HEK293T (cell line): ENCODE results near the gene TPO.

Source experiments
- CTCF ChIA-PET: fragments of 350-600 bp; formaldehyde crosslinking; extraction: SDS; loops from one replicate; lab custom pipeline; 2021; ENCODE audit warnings: antibody characterized with exemption, inconsistent platforms; lab: Yijun Ruan, JAX
- POLR2A ChIA-PET: fragments of 350-600 bp; formaldehyde crosslinking; extraction: SDS; loops from one replicate; lab custom pipeline; 2020; ENCODE audit warnings: antibody characterized with exemption, inconsistent platforms; lab: Yijun Ruan, JAX
- DNase-seq: peaks from one replicate; pipeline ENCODE4 v3.0.0; 2012; ENCODE audit warnings: mixed read lengths; ENCODE audit errors: extremely low spot score
- ARNT ChIP-seq: fragments of 450-650 bp; IDR thresholded peaks from 2 replicates; pipeline ENCODE4 v1.6.1; 2017; ENCODE audit warnings: mild to moderate bottlenecking
- BHLHE40 ChIP-seq: fragments of 450-650 bp; IDR thresholded peaks from 2 replicates; pipeline ENCODE4 v1.6.1; 2016; ENCODE audit warnings: mild to moderate bottlenecking, moderate library complexity, borderline replicate concordance
- CTBP1 ChIP-seq: fragments of 450-650 bp; IDR thresholded peaks from 2 replicates; pipeline ENCODE4 v1.6.1; 2016; ENCODE audit warnings: borderline replicate concordance
- ELF4 ChIP-seq: fragments of 450-650 bp; IDR thresholded peaks from 2 replicates; pipeline ENCODE4 v1.6.1; 2017; ENCODE audit warnings: antibody characterized with exemption
- FOXA1 ChIP-seq: fragments of 450-650 bp; IDR thresholded peaks from 2 replicates; pipeline ENCODE4 v1.6.1; 2016; ENCODE audit warnings: mild to moderate bottlenecking
- FOXK2 ChIP-seq: fragments of 450-650 bp; IDR thresholded peaks from 2 replicates; pipeline ENCODE4 v1.6.1; 2016; ENCODE audit warnings: mild to moderate bottlenecking
- FOXM1 ChIP-seq: fragments of 450-650 bp; IDR thresholded peaks from 2 replicates; pipeline ENCODE4 v1.6.1; 2017; ENCODE audit warnings: mild to moderate bottlenecking, borderline replicate concordance
- HDGF ChIP-seq: fragments of 450-650 bp; IDR thresholded peaks from 2 replicates; pipeline ENCODE4 v1.6.1; 2017; ENCODE audit warnings: antibody characterized with exemption, borderline replicate concordance
- L3MBTL2 ChIP-seq: fragments of 450-650 bp; conservative IDR thresholded peaks from 2 replicates; pipeline ENCODE4 v1.6.1; 2016; ENCODE audit warnings: mild to moderate bottlenecking
- NFRKB ChIP-seq: fragments of 450-650 bp; IDR thresholded peaks from 2 replicates; pipeline ENCODE4 v1.6.1; 2016; ENCODE audit warnings: mild to moderate bottlenecking, moderate library complexity
- SP1 ChIP-seq: fragments of 450-650 bp; IDR thresholded peaks from 2 replicates; pipeline ENCODE4 v1.6.1; 2017
- SUZ12 ChIP-seq: fragments of 450-650 bp; IDR thresholded peaks from 2 replicates; pipeline ENCODE4 v1.6.1; 2016; ENCODE audit warnings: mild to moderate bottlenecking
- TARDBP ChIP-seq: fragments of 450-650 bp; IDR thresholded peaks from 2 replicates; pipeline ENCODE4 v1.6.1; 2016
- ZNF384 ChIP-seq: fragments of 450-650 bp; IDR thresholded peaks from 2 replicates; pipeline ENCODE4 v1.6.1; 2016
- TF ChIP-seq, protein P1 (sequence below): fragments of 450-650 bp; IDR thresholded peaks from 2 replicates; pipeline ENCODE4 v1.6.1; 2016

Gene TPO

GRCh38 chr2:1586923-1587840 lies 173.9 kb downstream of the TPO start:
- POLR2A ChIA-PET, result no interaction called here
- TF ChIP-seq CTBP1, result no peak
- no peak for TF ChIP-seq L3MBTL2
- CTCF ChIA-PET, result no interaction called here
- no peak for DNase-seq

GRCh38 chr2:1588051-1588977 lies 175.1 kb downstream of the TPO start:
- TF ChIP-seq, protein P1, sequence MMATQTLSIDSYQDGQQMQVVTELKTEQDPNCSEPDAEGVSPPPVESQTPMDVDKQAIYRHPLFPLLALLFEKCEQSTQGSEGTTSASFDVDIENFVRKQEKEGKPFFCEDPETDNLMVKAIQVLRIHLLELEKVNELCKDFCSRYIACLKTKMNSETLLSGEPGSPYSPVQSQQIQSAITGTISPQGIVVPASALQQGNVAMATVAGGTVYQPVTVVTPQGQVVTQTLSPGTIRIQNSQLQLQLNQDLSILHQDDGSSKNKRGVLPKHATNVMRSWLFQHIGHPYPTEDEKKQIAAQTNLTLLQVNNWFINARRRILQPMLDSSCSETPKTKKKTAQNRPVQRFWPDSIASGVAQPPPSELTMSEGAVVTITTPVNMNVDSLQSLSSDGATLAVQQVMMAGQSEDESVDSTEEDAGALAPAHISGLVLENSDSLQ, result no peak
- no peak for TF ChIP-seq NFRKB
- TF ChIP-seq SUZ12, result no peak
- TF ChIP-seq ZNF384, result no peak
- TF ChIP-seq FOXK2, result no peak
- TF ChIP-seq ELF4, result no peak
- TF ChIP-seq FOXA1, result no peak
- TF ChIP-seq TARDBP, result no peak
- no peak for TF ChIP-seq HDGF
- TF ChIP-seq BHLHE40, result no peak
- TF ChIP-seq L3MBTL2, result no peak
- ChIA-PET POLR2A (no interaction called here), CTCF (no interaction called here)
- DNase-seq, result no peak

- TF ChIP-seq BHLHE40 (no peak), FOXM1 (no peak), L3MBTL2 (no peak), ARNT (no peak), ZNF384 (no peak), SP1 (no peak)
- TF ChIP-seq, protein P1, result no peak
- DNase-seq, result no peak
- ChIA-PET POLR2A (no interaction called here), CTCF (interaction anchor here (0.7 kb wide), 1 partner anchor 180 kb away, joined by 3 read pairs; no protein-coding TSS in a partner anchor)
Observed at GRCh38 chr2:1588978-1589621, 175.8 kb downstream of the TPO start.

GRCh38 chr2:1590596-1591460 lies 177.6 kb downstream of the TPO start:
- no peak for DNase-seq
- no peak for TF ChIP-seq CTBP1
- TF ChIP-seq SP1, result no peak
- no peak for TF ChIP-seq ELF4
- no peak for TF ChIP-seq L3MBTL2
- TF ChIP-seq FOXM1, result no peak
- TF ChIP-seq NFRKB, result no peak
- ChIA-PET POLR2A (no interaction called here), CTCF (interaction anchor here (0.6 to 1.4 kb wide), 4 partner anchors 160 to 529 kb away, joined by 3 read pairs; no protein-coding TSS in a partner anchor)

- no peak for DNase-seq
- no peak for TF ChIP-seq L3MBTL2
- CTCF ChIA-PET, result interaction anchor here (1.1 to 1.4 kb wide), 2 partner anchors 159 to 178 kb away, joined by 3 read pairs; no protein-coding TSS in a partner anchor
- POLR2A ChIA-PET, result no interaction called here
Observed at GRCh38 chr2:1591461-1591770, 178.2 kb downstream of the TPO start.
